ENCODE data around the gene ABHD17C. TPM values are rescaled to one million over a fixed set of nuclear protein-coding genes. Genes with fewer than 3 reads are reported as not detected.

The ABHD17C gene
- total RNA-seq, 1 experiment from 2014 or later = 10.3 TPM

DNA sequence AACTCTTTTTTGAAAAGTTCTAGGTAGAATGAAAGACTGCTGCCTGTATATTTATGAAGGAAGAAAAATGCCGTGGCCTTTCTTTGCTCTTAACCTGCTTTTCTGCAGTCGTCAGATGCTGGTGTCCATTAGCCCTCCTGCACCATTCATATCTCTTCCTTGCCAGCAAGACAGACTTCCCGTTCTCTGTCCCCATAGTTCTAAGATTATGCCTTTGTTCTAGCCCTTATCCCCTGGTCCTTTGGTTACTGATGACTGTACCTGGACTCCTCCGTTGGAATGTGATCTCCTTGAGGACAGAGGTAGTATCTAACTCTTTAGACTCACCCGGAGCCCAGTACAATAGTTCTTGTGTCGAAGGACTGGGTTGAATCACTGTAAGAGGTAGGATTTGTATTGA lies 16.8 kb downstream of the ABHD17C start:
- no peak for ATAC-seq
- no peak overlapping the region for H2AFZ ChIP-seq (ENCODE audit: low read length)
- H3K27me3 ChIP-seq (ENCODE audit: low read length) = no peaks in the 10 kb centered on the region
- no peak for TF ChIP-seq EZH2 (IDR thresholded peaks at IDR 0.05; ENCODE audit: low read length, unreplicated experiment)
- TF ChIP-seq, protein P1, sequence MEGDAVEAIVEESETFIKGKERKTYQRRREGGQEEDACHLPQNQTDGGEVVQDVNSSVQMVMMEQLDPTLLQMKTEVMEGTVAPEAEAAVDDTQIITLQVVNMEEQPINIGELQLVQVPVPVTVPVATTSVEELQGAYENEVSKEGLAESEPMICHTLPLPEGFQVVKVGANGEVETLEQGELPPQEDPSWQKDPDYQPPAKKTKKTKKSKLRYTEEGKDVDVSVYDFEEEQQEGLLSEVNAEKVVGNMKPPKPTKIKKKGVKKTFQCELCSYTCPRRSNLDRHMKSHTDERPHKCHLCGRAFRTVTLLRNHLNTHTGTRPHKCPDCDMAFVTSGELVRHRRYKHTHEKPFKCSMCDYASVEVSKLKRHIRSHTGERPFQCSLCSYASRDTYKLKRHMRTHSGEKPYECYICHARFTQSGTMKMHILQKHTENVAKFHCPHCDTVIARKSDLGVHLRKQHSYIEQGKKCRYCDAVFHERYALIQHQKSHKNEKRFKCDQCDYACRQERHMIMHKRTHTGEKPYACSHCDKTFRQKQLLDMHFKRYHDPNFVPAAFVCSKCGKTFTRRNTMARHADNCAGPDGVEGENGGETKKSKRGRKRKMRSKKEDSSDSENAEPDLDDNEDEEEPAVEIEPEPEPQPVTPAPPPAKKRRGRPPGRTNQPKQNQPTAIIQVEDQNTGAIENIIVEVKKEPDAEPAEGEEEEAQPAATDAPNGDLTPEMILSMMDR (conservative IDR thresholded peaks at IDR 0.05; ENCODE audit: low read depth, low read length) = no peak
- no peak for TF ChIP-seq EZH2phosphoT487 (IDR thresholded peaks at IDR 0.05; ENCODE audit: borderline replicate concordance, low read length)
- no TSS peak for BruUV-seq (replicated peaks)
- 0 out of 2 replicates have a peak, but pooled peaks cover 11% of the 10 kb centered on the region for H4K20me1 ChIP-seq (ENCODE audit: low read length)
- intact Hi-C loops (cut with micrococcal nuclease) = no loop called here
- H3K4me2 ChIP-seq (ENCODE audit: low read length) = no peak overlapping the region
- H3K27ac ChIP-seq (ENCODE audit: low read length) = peak overlapping the region; percentile 11; the same call in 1 of the 2 replicates
- peaks cover 90% of the 10 kb centered on the region for H3K79me2 ChIP-seq (ENCODE audit: low read length)
- no peaks in the 10 kb centered on the region for H3K9me3 ChIP-seq (ENCODE audit: low read length)
- DNase-seq = no peak
- H3K4me1 ChIP-seq (ENCODE audit: insufficient read depth, low read length) = peaks cover 25% of the 10 kb centered on the region
- peaks cover 7% of the 10 kb centered on the region; the same call in 1 of the 2 replicates for H3K36me3 ChIP-seq (ENCODE audit: low read depth, low read length)
- ChIA-PET CTCF (no interaction called here), POLR2A (ENCODE audit: unreplicated experiment) (no interaction called here)
- no peaks in the 10 kb centered on the region for H3F3A ChIP-seq (ENCODE audit: low read length, unreplicated experiment)
- H3K9me2 ChIP-seq (replicated peaks; ENCODE audit: low read length) = no peaks in the 10 kb centered on the region
- no peak overlapping the region for H3K9ac ChIP-seq (ENCODE audit: low read length)
- H3K4me3 ChIP-seq (ENCODE audit: low read length) = no peak overlapping the region

- H3K4me2 ChIP-seq (ENCODE audit: low read length) = no peak overlapping the region
- H3K27ac ChIP-seq (ENCODE audit: low read length) = no peak overlapping the region
- BruUV-seq (replicated peaks) = no TSS peak
- POLR2A ChIA-PET (ENCODE audit: unreplicated experiment) = no interaction called here
- peaks cover 88% of the 10 kb centered on the region for H3K79me2 ChIP-seq (ENCODE audit: low read length)
- no peak overlapping the region for H3K4me3 ChIP-seq (ENCODE audit: low read length)
- CTCF ChIA-PET = no interaction called here
- H3K27me3 ChIP-seq (ENCODE audit: low read length) = no peaks in the 10 kb centered on the region
- TF ChIP-seq, protein P1 (conservative IDR thresholded peaks at IDR 0.05; ENCODE audit: low read depth, low read length) = no peak
- no peak for TF ChIP-seq EZH2phosphoT487 (IDR thresholded peaks at IDR 0.05; ENCODE audit: borderline replicate concordance, low read length)
- TF ChIP-seq EZH2 (IDR thresholded peaks at IDR 0.05; ENCODE audit: low read length, unreplicated experiment) = no peak
- no peaks in the 10 kb centered on the region for H3F3A ChIP-seq (ENCODE audit: low read length, unreplicated experiment)
- peaks cover 7% of the 10 kb centered on the region; the same call in 1 of the 2 replicates for H3K36me3 ChIP-seq (ENCODE audit: low read depth, low read length)
- H3K9ac ChIP-seq (ENCODE audit: low read length) = no peak overlapping the region
- H4K20me1 ChIP-seq (ENCODE audit: low read length) = 0 out of 2 replicates have a peak, but pooled peaks cover 11% of the 10 kb centered on the region
- no peak for ATAC-seq
- intact Hi-C loops (cut with micrococcal nuclease) = no loop called here
- no peaks in the 10 kb centered on the region for H3K9me3 ChIP-seq (ENCODE audit: low read length)
- no peaks in the 10 kb centered on the region for H3K9me2 ChIP-seq (replicated peaks; ENCODE audit: low read length)
- H2AFZ ChIP-seq (ENCODE audit: low read length) = no peak overlapping the region
- peaks cover 25% of the 10 kb centered on the region for H3K4me1 ChIP-seq (ENCODE audit: insufficient read depth, low read length)
- no peak for DNase-seq
Observed at GRCh38 chr15:80712956-80713355, 17.8 kb downstream of the ABHD17C start.

DNA sequence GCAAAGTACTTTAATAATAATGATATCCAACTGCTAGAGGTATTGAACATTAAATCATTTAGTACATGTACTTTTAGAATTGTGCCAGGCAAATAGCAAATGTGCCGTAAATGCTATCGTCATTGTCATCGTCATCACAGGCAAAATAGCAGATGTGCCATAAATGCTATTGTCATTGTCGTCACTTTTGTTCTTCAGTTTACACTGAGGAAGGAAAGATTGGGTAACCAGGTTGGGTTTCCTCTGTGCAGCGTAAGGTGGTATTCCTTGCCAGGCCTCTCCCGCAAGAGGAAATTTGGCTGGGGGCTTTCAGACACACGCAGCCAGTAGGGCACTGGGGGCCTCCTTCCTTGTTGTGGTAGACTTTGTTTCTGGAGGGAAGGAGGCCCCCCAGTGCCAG lies 26.4 kb downstream of the ABHD17C start:
- CTCF ChIA-PET = no interaction called here
- Histone ChIP-seq H3K9me2 (replicated peaks; ENCODE audit: low read length) (no peaks in the 10 kb centered on the region), H3K9ac (ENCODE audit: low read length) (no peak overlapping the region), H3K9me3 (ENCODE audit: low read length) (no peaks in the 10 kb centered on the region), H3K79me2 (ENCODE audit: low read length) (peaks cover 68% of the 10 kb centered on the region), H2AFZ (ENCODE audit: low read length) (no peak overlapping the region), H3K4me2 (ENCODE audit: low read length) (no peak overlapping the region), H3K27me3 (ENCODE audit: low read length) (no peaks in the 10 kb centered on the region), H3K4me3 (ENCODE audit: low read length) (no peak overlapping the region), H3K4me1 (ENCODE audit: insufficient read depth, low read length) (no peaks in the 10 kb centered on the region), H3F3A (ENCODE audit: low read length, unreplicated experiment) (no peaks in the 10 kb centered on the region), H3K36me3 (ENCODE audit: low read depth, low read length) (peaks cover 12% of the 10 kb centered on the region), H4K20me1 (ENCODE audit: low read length) (peaks cover 4% of the 10 kb centered on the region; the same call in 1 of the 2 replicates), H3K27ac (ENCODE audit: low read length) (no peak overlapping the region)
- DNase-seq (no peak), ATAC-seq (no peak)
- POLR2A ChIA-PET (ENCODE audit: unreplicated experiment) = no interaction called here
- intact Hi-C loops (cut with micrococcal nuclease) = no loop called here
- BruUV-seq (replicated peaks) = no TSS peak
- TF ChIP-seq, protein P1 (conservative IDR thresholded peaks at IDR 0.05; ENCODE audit: low read depth, low read length) = no peak
- no peak for TF ChIP-seq EZH2 (IDR thresholded peaks at IDR 0.05; ENCODE audit: low read length, unreplicated experiment)
- TF ChIP-seq EZH2phosphoT487 (IDR thresholded peaks at IDR 0.05; ENCODE audit: borderline replicate concordance, low read length) = no peak

All from PC-3 (cell line).